H9 (cell line): ENCODE measurements around the gene TAF8. TPM values are rescaled to one million over a fixed set of nuclear protein-coding genes. Genes with fewer than 3 reads are reported as not detected.

Source experiments
- DNase-seq: peaks from one replicate; pipeline ENCODE4 v3.0.0-alpha.2; 2017
- H2AFZ ChIP-seq: one replicate; pipeline ENCODE4 v1.6.1; 2013; ENCODE audit warnings: mild to moderate bottlenecking, low read length, control low read depth, moderate library complexity
- H2AK5ac ChIP-seq: 2 replicates; pipeline ENCODE4 v1.6.1; 2013; ENCODE audit warnings: low read length, control low read depth, mixed read lengths; ENCODE audit not compliant: insufficient read length
- H2BK120ac ChIP-seq: one replicate; pipeline ENCODE4 v1.6.1; 2013; ENCODE audit warnings: low read depth, mild to moderate bottlenecking, low read length, control low read depth, inconsistent platforms; ENCODE audit not compliant: poor library complexity, severe bottlenecking
- H2BK12ac ChIP-seq: 2 replicates; pipeline ENCODE4 v1.6.1; 2013; ENCODE audit warnings: low read length, control low read depth, mixed read lengths, low read depth; ENCODE audit not compliant: insufficient read length
- H2BK15ac ChIP-seq: 2 replicates; pipeline ENCODE4 v1.6.1; 2013; ENCODE audit warnings: low read depth, low read length, control low read depth
- H2BK20ac ChIP-seq: one replicate; pipeline ENCODE4 v1.6.1; 2013; ENCODE audit warnings: low read depth, mild to moderate bottlenecking, low read length, control low read depth, inconsistent platforms; ENCODE audit not compliant: poor library complexity, severe bottlenecking
- H2BK5ac ChIP-seq: 2 replicates; pipeline ENCODE4 v1.6.1; 2013; ENCODE audit warnings: low read length, control low read depth, mixed read lengths; ENCODE audit not compliant: insufficient read length
- H3K14ac ChIP-seq: 2 replicates; pipeline ENCODE4 v1.6.1; 2013; ENCODE audit warnings: low read length, control low read depth; ENCODE audit not compliant: insufficient read depth
- H3K18ac ChIP-seq: 2 replicates; pipeline ENCODE4 v1.6.1; 2013; ENCODE audit warnings: low read depth, mild to moderate bottlenecking, mixed read lengths, low read length, control low read depth; ENCODE audit not compliant: insufficient read length
- H3K23ac ChIP-seq: 2 replicates; pipeline ENCODE4 v1.6.1; 2013; ENCODE audit warnings: low read length, control low read depth, mixed read lengths, low read depth; ENCODE audit not compliant: insufficient read length
- H3K23me2 ChIP-seq: 2 replicates; pipeline ENCODE4 v1.6.1; 2013; ENCODE audit warnings: low read depth, mild to moderate bottlenecking, mixed read lengths, low read length, control low read depth; ENCODE audit not compliant: insufficient read length, poor library complexity, severe bottlenecking
- H3K27ac ChIP-seq: 2 replicates; pipeline ENCODE4 v1.5.1; 2013; ENCODE audit warnings: low read length, control low read depth, mixed read lengths, low read depth; ENCODE audit not compliant: insufficient read length
- H3K27me3 ChIP-seq: 2 replicates; pipeline ENCODE4 v1.6.1; 2013; ENCODE audit warnings: low read length, control low read depth, inconsistent platforms; ENCODE audit not compliant: insufficient read depth
- H3K4ac ChIP-seq: 2 replicates; pipeline ENCODE4 v1.6.1; 2013; ENCODE audit warnings: low read depth, mild to moderate bottlenecking, control low read depth, inconsistent platforms, low read length, moderate library complexity
- H3K4me1 ChIP-seq: 2 replicates; pipeline ENCODE4 v1.6.1; 2013; ENCODE audit warnings: low read length, control low read depth, inconsistent platforms; ENCODE audit not compliant: insufficient read depth
- H3K4me2 ChIP-seq: 2 replicates; pipeline ENCODE4 v1.6.1; 2013; ENCODE audit warnings: low read length, control low read depth, mixed read lengths; ENCODE audit not compliant: insufficient read length, insufficient read depth
- H3K56ac ChIP-seq: 2 replicates; pipeline ENCODE4 v1.6.1; 2013; ENCODE audit warnings: low read depth, mild to moderate bottlenecking, mixed read lengths, low read length, control low read depth; ENCODE audit not compliant: insufficient read length
- H3K79me1 ChIP-seq: 2 replicates; pipeline ENCODE4 v1.6.1; 2013; ENCODE audit warnings: low read depth, mild to moderate bottlenecking, moderate library complexity, low read length, control low read depth, inconsistent platforms; ENCODE audit not compliant: insufficient read depth, poor library complexity, severe bottlenecking
- H3K79me2 ChIP-seq: 2 replicates; pipeline ENCODE4 v1.6.1; 2013; ENCODE audit warnings: low read length, control low read depth, inconsistent platforms; ENCODE audit not compliant: insufficient read depth
- H3K9ac ChIP-seq: 2 replicates; pipeline ENCODE4 v1.6.1; 2013; ENCODE audit warnings: low read length, control low read depth, mixed read lengths; ENCODE audit not compliant: insufficient read length; ENCODE audit errors: extremely low read depth
- H3K9me3 ChIP-seq: one replicate; pipeline ENCODE4 v1.6.1; 2013; ENCODE audit warnings: low read depth, low read length, inconsistent platforms; ENCODE audit not compliant: control insufficient read depth
- H3T11ph ChIP-seq: one replicate; pipeline ENCODE4 v1.6.1; 2013; ENCODE audit warnings: mild to moderate bottlenecking, low read length, control low read depth, inconsistent platforms
- H4K20me1 ChIP-seq: one replicate; pipeline ENCODE4 v1.6.1; 2013; ENCODE audit not compliant: control insufficient read depth, insufficient read length, insufficient read depth
- H4K5ac ChIP-seq: 2 replicates; pipeline ENCODE4 v1.6.1; 2013; ENCODE audit warnings: low read depth, mild to moderate bottlenecking, mixed read lengths, low read length, control low read depth; ENCODE audit not compliant: insufficient read length
- H4K8ac ChIP-seq: replicated peaks from 2 replicates; pipeline ENCODE4 v1.6.1; 2013; ENCODE audit warnings: low read length, control low read depth, mixed read lengths, low read depth; ENCODE audit not compliant: insufficient read length
- H4K91ac ChIP-seq: 2 replicates; pipeline ENCODE4 v1.6.1; 2013; ENCODE audit warnings: low read depth, mild to moderate bottlenecking, moderate library complexity, mixed read lengths, low read length, control low read depth; ENCODE audit not compliant: insufficient read length
- H3K27ac Mint-ChIP-seq, 3 experiments: 2 replicates in 2 of 3; 3 replicates in 1 of 3; pipeline ENCODE4 v1.8.0; 2020 to 2021; ENCODE audit warnings: mixed read lengths in 3 of 3, mild to moderate bottlenecking in 1 of 3, moderate library complexity in 1 of 3
- H3K27me3 Mint-ChIP-seq: 2 replicates; pipeline ENCODE4 v1.8.0; 2021; ENCODE audit warnings: low read depth, mild to moderate bottlenecking, moderate library complexity, mixed read lengths
- H3K36me3 Mint-ChIP-seq, 3 experiments: 2 replicates in 2 of 3; 3 replicates in 1 of 3; pipeline ENCODE4 v1.8.0; 2020 to 2021; ENCODE audit warnings: low read depth in 3 of 3, mixed read lengths in 3 of 3; ENCODE audit not compliant: insufficient read depth in 1 of 3
- H3K4me1 Mint-ChIP-seq, 2 experiments: 2 replicates each; pipeline ENCODE4 v1.8.0; 2020; ENCODE audit warnings: mixed read lengths in 2 of 2
- H3K4me3 Mint-ChIP-seq, 2 experiments: 2 replicates in 1 of 2; 3 replicates in 1 of 2; pipeline ENCODE4 v1.8.0; 2020 to 2021; ENCODE audit warnings: mild to moderate bottlenecking in 2 of 2, mixed read lengths in 2 of 2, moderate library complexity in 1 of 2
- H3K9me3 Mint-ChIP-seq, 2 experiments: 2 replicates in 1 of 2; 3 replicates in 1 of 2; pipeline ENCODE4 v1.8.0; 2020; ENCODE audit warnings: mild to moderate bottlenecking in 2 of 2, mixed read lengths in 2 of 2, moderate library complexity in 1 of 2
- WGBS: extraction: QIAGEN DNeasy Blood & Tissue Kit; methylation state at CpG from one replicate; pipeline ENCODE4 v1.1.7; 2013; ENCODE audit warnings: missing lambda C conversion rate, low lambda C conversion rate, mixed read lengths; ENCODE audit not compliant: insufficient read length; ENCODE audit errors: extremely low coverage; 5-methylcytosine and 5-hydroxymethylcytosine counted together
- total RNA-seq: library from RNA; stranded (reverse); gene quantifications from 2 replicates; pipeline ENCODE4 v1.2.1, GENCODE V29; 2021
- TF ChIP-seq, protein P1 (sequence below): fragments of 200-600 bp; sonication (generic); conservative IDR thresholded peaks from 3 replicates; pipeline ENCODE4 v1.8.0; 2021; ENCODE audit warnings: antibody characterized with exemption, mild to moderate bottlenecking

Gene TAF8
- total RNA-seq, 1 experiment from 2014 or later = 30.4 TPM

DNA sequence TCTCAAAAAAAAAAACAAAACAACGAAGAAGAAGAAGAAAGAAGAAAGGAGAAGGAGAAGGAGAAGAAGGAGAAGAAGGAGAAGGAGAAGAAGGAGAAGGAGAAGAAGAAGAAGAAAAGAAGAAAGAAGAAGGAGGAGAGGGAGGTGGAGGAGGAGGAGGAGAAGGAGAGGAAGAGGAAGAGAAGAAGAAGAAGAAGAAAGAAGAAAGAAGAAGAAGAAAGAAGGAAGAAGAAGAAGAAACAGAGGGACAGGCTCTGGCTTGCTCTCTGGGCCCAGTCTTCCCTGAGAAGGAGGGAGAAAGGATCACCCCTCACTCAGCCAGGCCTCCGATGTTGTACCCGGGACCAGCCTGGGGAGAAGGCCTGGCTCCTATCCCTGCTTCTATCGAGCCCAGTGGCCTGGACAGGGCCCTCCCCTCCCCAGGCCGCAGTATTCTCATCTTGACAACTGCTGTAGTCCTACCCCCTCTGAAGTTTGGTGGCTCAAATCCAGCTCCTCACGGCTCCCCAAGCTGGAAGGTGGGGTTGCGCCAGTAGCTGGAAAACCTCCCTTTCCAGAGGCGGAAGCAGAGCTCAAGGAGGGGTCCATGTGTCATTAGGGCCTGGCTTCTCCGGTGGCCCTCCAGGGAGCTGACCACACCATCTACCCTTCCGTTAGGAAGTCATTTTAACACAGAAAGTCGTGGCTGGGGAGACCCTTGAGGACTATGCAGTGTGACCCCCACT, 73.2 kb downstream of the TAF8 start:
- no peak overlapping the region for H2BK20ac ChIP-seq
- no peak overlapping the region for H2BK15ac ChIP-seq
- H3K23ac ChIP-seq = no peak overlapping the region
- Mint-ChIP-seq H3K27ac (peak overlapping the region in 1 of 3 experiments; percentile 48; a peak in 1 of 7 replicates), H3K4me3 (no peak overlapping the region), H3K36me3 (peaks cover 26 to 65% (median 55%) of the 10 kb centered on the region in 3 experiments), H3K4me1 (0 out of 4 replicates have a peak, but pooled peaks cover 0 to 3% of the 10 kb centered on the region in 2 experiments), H3K9me3 (no peaks in the 10 kb centered on the region), H3K27me3 (no peaks in the 10 kb centered on the region)
- no peaks in the 10 kb centered on the region for H3K79me2 ChIP-seq
- no peak overlapping the region for H2BK5ac ChIP-seq
- H4K91ac ChIP-seq = no peak overlapping the region
- no peak overlapping the region for H3K14ac ChIP-seq
- H4K20me1 ChIP-seq = no peaks in the 10 kb centered on the region
- no peak overlapping the region for H4K5ac ChIP-seq
- H3K79me1 ChIP-seq = peaks cover under 1% of the 10 kb centered on the region
- no peaks in the 10 kb centered on the region for H3K27me3 ChIP-seq
- H4K8ac ChIP-seq = no peak overlapping the region
- no peak for DNase-seq
- H3T11ph ChIP-seq = no peak overlapping the region
- TF ChIP-seq, protein P1, sequence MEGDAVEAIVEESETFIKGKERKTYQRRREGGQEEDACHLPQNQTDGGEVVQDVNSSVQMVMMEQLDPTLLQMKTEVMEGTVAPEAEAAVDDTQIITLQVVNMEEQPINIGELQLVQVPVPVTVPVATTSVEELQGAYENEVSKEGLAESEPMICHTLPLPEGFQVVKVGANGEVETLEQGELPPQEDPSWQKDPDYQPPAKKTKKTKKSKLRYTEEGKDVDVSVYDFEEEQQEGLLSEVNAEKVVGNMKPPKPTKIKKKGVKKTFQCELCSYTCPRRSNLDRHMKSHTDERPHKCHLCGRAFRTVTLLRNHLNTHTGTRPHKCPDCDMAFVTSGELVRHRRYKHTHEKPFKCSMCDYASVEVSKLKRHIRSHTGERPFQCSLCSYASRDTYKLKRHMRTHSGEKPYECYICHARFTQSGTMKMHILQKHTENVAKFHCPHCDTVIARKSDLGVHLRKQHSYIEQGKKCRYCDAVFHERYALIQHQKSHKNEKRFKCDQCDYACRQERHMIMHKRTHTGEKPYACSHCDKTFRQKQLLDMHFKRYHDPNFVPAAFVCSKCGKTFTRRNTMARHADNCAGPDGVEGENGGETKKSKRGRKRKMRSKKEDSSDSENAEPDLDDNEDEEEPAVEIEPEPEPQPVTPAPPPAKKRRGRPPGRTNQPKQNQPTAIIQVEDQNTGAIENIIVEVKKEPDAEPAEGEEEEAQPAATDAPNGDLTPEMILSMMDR = no peak
- no peak overlapping the region for H3K4me2 ChIP-seq
- H2AK5ac ChIP-seq = no peak overlapping the region
- no peaks in the 10 kb centered on the region for H3K23me2 ChIP-seq
- no peak overlapping the region for H3K4ac ChIP-seq
- no peak overlapping the region for H3K18ac ChIP-seq
- H2AFZ ChIP-seq = no peak overlapping the region
- no peak overlapping the region for H2BK120ac ChIP-seq
- H3K56ac ChIP-seq = no peak overlapping the region
- no peaks in the 10 kb centered on the region for H3K4me1 ChIP-seq
- H3K9me3 ChIP-seq = no peaks in the 10 kb centered on the region
- no CpG with 5 or more reads among the region's 11 CpGs for WGBS
- H2BK12ac ChIP-seq = no peak overlapping the region
- no peak overlapping the region for H3K9ac ChIP-seq
- H3K27ac ChIP-seq = no peak overlapping the region
